ENCODE measurements around the gene PCDHGA10. TPM values are rescaled to one million over a fixed set of nuclear protein-coding genes. Genes with fewer than 3 reads are reported as not detected.

PCDHGA10 gene
- total RNA-seq, 2 experiments from 2014 or later: 0.08 TPM; not detected in 1

- ChIA-PET POLR2A (no interaction called here), CTCF (no interaction called here)
- Histone ChIP-seq H3K9me3 (ENCODE audit: control insufficient read depth in 1 of 2, insufficient read depth in 1 of 2, low read length in 2 of 2) (peaks cover 0 to 9% of the 10 kb centered on the region in 2 experiments), H3K36me3 (ENCODE audit: insufficient read depth, low read length) (no peaks in the 10 kb centered on the region), H3K4me3 (ENCODE audit: low read length) (no peak overlapping the region), H3K27me3 (ENCODE audit: control insufficient read depth in 1 of 2, insufficient read depth in 2 of 2, low read length in 2 of 2) (peaks cover 0 to 5% of the 10 kb centered on the region in 2 experiments), H3K4me1 (ENCODE audit: insufficient read depth, low read length) (no peaks in the 10 kb centered on the region), H3K27ac (ENCODE audit: low read depth in 1 of 2, low read length in 2 of 2) (no peak overlapping the region)
- no peaks in the 10 kb centered on the region for H3K36me3 Mint-ChIP-seq (ENCODE audit: low read depth)
- ATAC-seq (ENCODE audit: poor library complexity): no peak
- intact Hi-C loops (cut with DNase I, micrococcal nuclease): no loop called here
- no peaks in the 10 kb centered on the region for H3K4me1 Mint-ChIP-seq (ENCODE audit: low read depth)
- H3K9me3 Mint-ChIP-seq: no peaks in the 10 kb centered on the region
- no peak for DNase-seq
- TF ChIP-seq CTCF (IDR thresholded peaks at IDR 0.05): no peak
- no peak overlapping the region for H3K27ac Mint-ChIP-seq
- peaks cover 66% of the 10 kb centered on the region for H3K27me3 Mint-ChIP-seq
- no peak overlapping the region for H3K4me3 Mint-ChIP-seq
Measured at GRCh38 chr5:141440341-141440740, 27.6 kb downstream of the PCDHGA10 start.

GRCh38 chr5:141441571-141442170 lies 28.9 kb downstream of the PCDHGA10 start:
- H3K27me3 ChIP-seq (ENCODE audit: control insufficient read depth in 1 of 2, insufficient read depth in 2 of 2, low read length in 2 of 2): peaks cover 0 to 9% of the 10 kb centered on the region in 2 experiments
- H3K4me1 ChIP-seq (ENCODE audit: insufficient read depth, low read length): no peaks in the 10 kb centered on the region
- no peaks in the 10 kb centered on the region for H3K36me3 Mint-ChIP-seq (ENCODE audit: low read depth)
- H3K9me3 Mint-ChIP-seq: no peaks in the 10 kb centered on the region
- H3K27ac Mint-ChIP-seq: no peak overlapping the region
- POLR2A ChIA-PET: no interaction called here
- intact Hi-C loops (cut with DNase I, micrococcal nuclease): no loop called here
- no peak for TF ChIP-seq CTCF (IDR thresholded peaks at IDR 0.05)
- no peaks in the 10 kb centered on the region for H3K36me3 ChIP-seq (ENCODE audit: insufficient read depth, low read length)
- no peak overlapping the region for H3K4me3 ChIP-seq (ENCODE audit: low read length)
- CTCF ChIA-PET: no interaction called here
- peaks cover 0 to 9% of the 10 kb centered on the region in 2 experiments for H3K9me3 ChIP-seq (ENCODE audit: control insufficient read depth in 1 of 2, insufficient read depth in 1 of 2, low read length in 2 of 2)
- DNase-seq (no peak), ATAC-seq (ENCODE audit: poor library complexity) (no peak)
- no peak overlapping the region for H3K27ac ChIP-seq (ENCODE audit: low read depth in 1 of 2, low read length in 2 of 2)
- peaks cover 66% of the 10 kb centered on the region for H3K27me3 Mint-ChIP-seq
- H3K4me3 Mint-ChIP-seq: no peak overlapping the region
- H3K4me1 Mint-ChIP-seq (ENCODE audit: low read depth): no peaks in the 10 kb centered on the region

DNA sequence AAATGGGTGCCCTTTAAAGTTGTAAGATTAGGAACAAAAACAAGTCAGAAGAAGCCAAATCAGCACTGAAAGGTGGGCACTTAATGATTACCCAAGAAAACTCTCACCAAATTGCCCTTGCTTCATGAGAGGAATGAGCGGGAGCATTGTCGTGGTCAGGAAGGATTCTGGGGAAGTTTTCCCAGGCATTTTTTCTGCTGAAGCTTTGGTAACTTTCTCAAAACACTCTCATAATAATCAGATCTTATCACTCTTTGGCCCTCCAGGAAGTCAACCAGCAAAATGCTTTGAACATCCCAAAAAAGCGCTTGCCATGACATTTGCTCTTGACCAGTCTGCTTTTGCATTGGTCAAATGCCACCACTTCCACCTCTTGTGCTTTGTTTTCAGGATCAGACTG lies 52.6 kb downstream of the PCDHGA10 start:
- CTCF ChIA-PET: interaction anchor here (1.7 kb wide), 1 partner anchor 10 kb away, joined by 4 read pairs; no protein-coding TSS in a partner anchor
- Mint-ChIP-seq H3K36me3 (ENCODE audit: low read depth) (no peaks in the 10 kb centered on the region), H3K4me1 (ENCODE audit: low read depth) (no peaks in the 10 kb centered on the region), H3K9me3 (peaks cover 2% of the 10 kb centered on the region), H3K27me3 (peaks cover 44% of the 10 kb centered on the region), H3K4me3 (no peak overlapping the region), H3K27ac (no peak overlapping the region)
- H3K4me1 ChIP-seq (ENCODE audit: insufficient read depth, low read length): no peaks in the 10 kb centered on the region
- ATAC-seq (ENCODE audit: poor library complexity) (no peak), DNase-seq (no peak)
- H3K27me3 ChIP-seq (ENCODE audit: control insufficient read depth in 1 of 2, insufficient read depth in 2 of 2, low read length in 2 of 2): no peaks in the 10 kb centered on the region
- no peak overlapping the region for H3K4me3 ChIP-seq (ENCODE audit: low read length)
- H3K36me3 ChIP-seq (ENCODE audit: insufficient read depth, low read length): no peaks in the 10 kb centered on the region
- TF ChIP-seq CTCF (IDR thresholded peaks at IDR 0.05): no peak
- no peak overlapping the region for H3K27ac ChIP-seq (ENCODE audit: low read depth in 1 of 2, low read length in 2 of 2)
- H3K9me3 ChIP-seq (ENCODE audit: control insufficient read depth in 1 of 2, insufficient read depth in 1 of 2, low read length in 2 of 2): peaks cover 0 to 7% of the 10 kb centered on the region in 2 experiments
- intact Hi-C loops (cut with DNase I, micrococcal nuclease): no loop called here
- POLR2A ChIA-PET: no interaction called here

Other genes starting within 250 kb of the PCDHGA10 start
- gene PCDHB7, start 240.3 kb upstream of the PCDHGA10 start, total RNA-seq: not detected
- gene PCDHB8, start 235.2 kb upstream of the PCDHGA10 start, total RNA-seq: not detected
- not detected for gene PCDHB16, start 230.6 kb upstream of the PCDHGA10 start, total RNA-seq
- gene PCDHB9, start 225.8 kb upstream of the PCDHGA10 start, total RNA-seq: not detected
- not detected for gene PCDHB10, start 220.6 kb upstream of the PCDHGA10 start, total RNA-seq
- not detected for gene PCDHB11, start 213.4 kb upstream of the PCDHGA10 start, total RNA-seq
- not detected for gene PCDHB12, start 204.3 kb upstream of the PCDHGA10 start, total RNA-seq
- not detected for gene PCDHB13, start 199.1 kb upstream of the PCDHGA10 start, total RNA-seq
- not detected for gene PCDHB14, start 189.6 kb upstream of the PCDHGA10 start, total RNA-seq
- gene PCDHB15, start 167.6 kb upstream of the PCDHGA10 start, total RNA-seq: not detected
- gene SLC25A2, start 108.9 kb upstream of the PCDHGA10 start, total RNA-seq: under 1 TPM in 1 of 2 experiments, not detected in 1; 0.22 TPM
- gene TAF7, start 92.2 kb upstream of the PCDHGA10 start, total RNA-seq: 10 to 100 TPM; 80.5 TPM
- gene PCDHGA1, start 82.5 kb upstream of the PCDHGA10 start, total RNA-seq: not detected
- not detected for gene PCDHGA2, start 74.2 kb upstream of the PCDHGA10 start, total RNA-seq
- gene PCDHGA3, start 69.2 kb upstream of the PCDHGA10 start, total RNA-seq: not detected
- under 1 TPM in 1 of 2 experiments, not detected in 1; 0.05 TPM for gene PCDHGB1, start 62.9 kb upstream of the PCDHGA10 start, total RNA-seq
- gene PCDHGA4, start 58.0 kb upstream of the PCDHGA10 start, total RNA-seq: under 1 TPM; 0.08 TPM
- under 1 TPM; 0.19 to 0.20 TPM for gene PCDHGB2, start 53.0 kb upstream of the PCDHGA10 start, total RNA-seq
- gene PCDHGA5, start 48.8 kb upstream of the PCDHGA10 start, total RNA-seq: under 1 TPM in 1 of 2 experiments, not detected in 1; 0.08 TPM
- under 1 TPM; 0.11 to 0.28 TPM for gene PCDHGB3, start 42.7 kb upstream of the PCDHGA10 start, total RNA-seq
- under 1 TPM in 1 of 2 experiments, not detected in 1; 0.11 TPM for gene PCDHGA6, start 39.1 kb upstream of the PCDHGA10 start, total RNA-seq
- gene PCDHGA7, start 30.2 kb upstream of the PCDHGA10 start, total RNA-seq: not detected
- not detected for gene PCDHGB4, start 25.3 kb upstream of the PCDHGA10 start, total RNA-seq
- gene PCDHGA8, start 20.4 kb upstream of the PCDHGA10 start, total RNA-seq: not detected
- under 1 TPM; 0.14 to 0.20 TPM for gene PCDHGB5, start 15.0 kb upstream of the PCDHGA10 start, total RNA-seq
- not detected for gene PCDHGA9, start 10.2 kb upstream of the PCDHGA10 start, total RNA-seq
- gene PCDHGB6, start 5.0 kb upstream of the PCDHGA10 start, total RNA-seq: under 1 TPM in 1 of 2 experiments, not detected in 1; 0.06 TPM
- gene PCDHGB7, start 4.7 kb downstream of the PCDHGA10 start, total RNA-seq: not detected
- not detected for gene PCDHGA11, start 8.1 kb downstream of the PCDHGA10 start, total RNA-seq
- not detected for gene PCDHGA12, start 17.5 kb downstream of the PCDHGA10 start, total RNA-seq
- not detected for gene PCDHGC3, start 63.0 kb downstream of the PCDHGA10 start, total RNA-seq
- not detected for gene PCDHGC4, start 72.0 kb downstream of the PCDHGA10 start, total RNA-seq
- not detected for gene PCDHGC5, start 76.1 kb downstream of the PCDHGA10 start, total RNA-seq
- gene DIAPH1, start 206.0 kb downstream of the PCDHGA10 start, total RNA-seq: 100 to 1,000 TPM; 159 to 161 TPM
- gene HDAC3, start 223.9 kb downstream of the PCDHGA10 start, total RNA-seq: 10 to 100 TPM; 51.1 to 52.7 TPM
- 10 to 100 TPM; 10.9 to 11.4 TPM for gene RELL2, start 224.0 kb downstream of the PCDHGA10 start, total RNA-seq
- 10 to 100 TPM; 79.8 to 86.8 TPM for gene FCHSD1, start 238.4 kb downstream of the PCDHGA10 start, total RNA-seq